Measurements from ENCODE around the gene SMARCB1. TPM values are rescaled to one million over a fixed set of nuclear protein-coding genes. Genes with fewer than 3 reads are reported as not detected.

SMARCB1 gene
- 100 to 1,000 TPM in 1 of 12 donors, 10 to 100 TPM in 10, not detected in 1; 54.2 to 121 (median 78.8) TPM for polyA plus RNA-seq (ENCODE audit: insufficient read length in 12 of 12)
- long read RNA-seq, donor 1, full-length matches to known transcripts: 53 of 86 reads
- long read RNA-seq, donor 1, partial matches to known transcripts: 33 of 86 reads
- long read RNA-seq, donor 1, other reads (novel, unspliced or antisense): 0 of 86 reads
- long read RNA-seq, donor 2, full-length matches to known transcripts: 31 of 31 reads
- long read RNA-seq, donor 2, partial matches to known transcripts: 0 of 31 reads
- long read RNA-seq, donor 2, other reads (novel, unspliced or antisense): 0 of 31 reads
- long read RNA-seq, donor 3, full-length matches to known transcripts: 20 of 20 reads
- long read RNA-seq, donor 3, partial matches to known transcripts: 0 of 20 reads
- long read RNA-seq, donor 3, other reads (novel, unspliced or antisense): 0 of 20 reads
- long read RNA-seq, donor 4, full-length matches to known transcripts: 16 of 16 reads
- long read RNA-seq, donor 4, partial matches to known transcripts: 0 of 16 reads
- long read RNA-seq, donor 4, other reads (novel, unspliced or antisense): 0 of 16 reads
- long read RNA-seq, donor 5, full-length matches to known transcripts: 49 of 49 reads
- long read RNA-seq, donor 5, partial matches to known transcripts: 0 of 49 reads
- long read RNA-seq, donor 5, other reads (novel, unspliced or antisense): 0 of 49 reads
- long read RNA-seq, donor 6, full-length matches to known transcripts: 18 of 23 reads
- long read RNA-seq, donor 6, partial matches to known transcripts: 5 of 23 reads
- long read RNA-seq, donor 6, other reads (novel, unspliced or antisense): 0 of 23 reads
- long read RNA-seq, donor 7, full-length matches to known transcripts: 22 of 22 reads
- long read RNA-seq, donor 7, partial matches to known transcripts: 0 of 22 reads
- long read RNA-seq, donor 7, other reads (novel, unspliced or antisense): 0 of 22 reads
- long read RNA-seq, donor 8, full-length matches to known transcripts: 34 of 34 reads
- long read RNA-seq, donor 8, partial matches to known transcripts: 0 of 34 reads
- long read RNA-seq, donor 8, other reads (novel, unspliced or antisense): 0 of 34 reads
- long read RNA-seq, donor 9, full-length matches to known transcripts: 25 of 33 reads
- long read RNA-seq, donor 9, partial matches to known transcripts: 8 of 33 reads
- long read RNA-seq, donor 9, other reads (novel, unspliced or antisense): 0 of 33 reads
- long read RNA-seq, donor 10, full-length matches to known transcripts: 36 of 36 reads
- long read RNA-seq, donor 10, partial matches to known transcripts: 0 of 36 reads
- long read RNA-seq, donor 10, other reads (novel, unspliced or antisense): 0 of 36 reads
- long read RNA-seq, donor 11, full-length matches to known transcripts: 43 of 49 reads
- long read RNA-seq, donor 11, partial matches to known transcripts: 6 of 49 reads
- long read RNA-seq, donor 11, other reads (novel, unspliced or antisense): 0 of 49 reads

- peak; percentile 94 for DNase-seq
Observed at GRCh38 chr22:23786752-23787599, at the start of gene SMARCB1. Gene SMARCB1, plus strand, starts transcription at chr22:23786966. Its CDS starts 204 bp downstream, at chr22:23787170.

GRCh38 chr22:23737696-23738095, 49.1 kb upstream of the SMARCB1 start:
- DNase-seq: no peak

GRCh38 chr22:23742505-23743264, 44.1 kb upstream of the SMARCB1 start:
- no peak for DNase-seq

GRCh38 chr22:23743303-23743705, 43.5 kb upstream of the SMARCB1 start:
- peak; percentile 70 for DNase-seq

- no peak for DNase-seq
Observed at GRCh38 chr22:23744001-23744400, 42.8 kb upstream of the SMARCB1 start.

- DNase-seq: no peak
Observed at GRCh38 chr22:23744485-23744884, 42.3 kb upstream of the SMARCB1 start.

- no peak for DNase-seq
Observed at GRCh38 chr22:23745791-23746190, 41.0 kb upstream of the SMARCB1 start.

- DNase-seq: peak; percentile 66
Observed at GRCh38 chr22:23749841-23750301, 36.9 kb upstream of the SMARCB1 start.

- no peak for DNase-seq
Observed at GRCh38 chr22:23750367-23750713, 36.4 kb upstream of the SMARCB1 start.

- DNase-seq: peak; percentile 79
Observed at GRCh38 chr22:23750714-23751440, 35.9 kb upstream of the SMARCB1 start, which contains the start of gene ZNF70. Gene ZNF70, minus strand, starts transcription at chr22:23751112. Its CDS starts 5,972 bp downstream, at chr22:23745140.

GRCh38 chr22:23751441-23751996, 35.2 kb upstream of the SMARCB1 start:
- DNase-seq: no peak

- no peak for DNase-seq
Observed at GRCh38 chr22:23752090-23752691, 34.6 kb upstream of the SMARCB1 start.

- no peak for DNase-seq
Observed at GRCh38 chr22:23752750-23753149, 34.0 kb upstream of the SMARCB1 start.

- DNase-seq: no peak
Observed at GRCh38 chr22:23753385-23753784, 33.4 kb upstream of the SMARCB1 start.

GRCh38 chr22:23754220-23754919, 32.4 kb upstream of the SMARCB1 start, which contains the start of gene VPREB3:
Gene VPREB3, minus strand, starts transcription at chr22:23754425. Its CDS starts 62 bp downstream, at chr22:23754363.
- no peak for DNase-seq

GRCh38 chr22:23754980-23755636, 31.7 kb upstream of the SMARCB1 start:
- no peak for DNase-seq

- DNase-seq: no peak
Observed at GRCh38 chr22:23755711-23756110, 31.1 kb upstream of the SMARCB1 start.

Data from muscle of arm (tissue), 14 donors.